Esophagus (tissue), 2 donors: ENCODE results near the gene DNER. TPM values are rescaled to one million over a fixed set of nuclear protein-coding genes. Genes with fewer than 3 reads are reported as not detected.
"Not testable (repeated sequence)": the region's sequence is repeated elsewhere in the genome, so short reads cannot be mapped to it uniquely, and the experiment has no call there.

ENCODE experiments used
- H3K27ac ChIP-seq, 2 donors: one replicate each; pipeline ENCODE4 v1.5.1; 2013; ENCODE audit warnings: low read depth in 2 of 2, mild to moderate bottlenecking in 2 of 2, inconsistent platforms in 1 of 2, low read length in 1 of 2, moderate library complexity in 1 of 2
- H3K27me3 ChIP-seq, 2 donors: one replicate each; pipeline ENCODE4 v1.6.1; 2013; ENCODE audit warnings: low read length in 2 of 2, control low read depth in 1 of 2, mild to moderate bottlenecking in 1 of 2; ENCODE audit not compliant: insufficient read depth in 2 of 2, control insufficient read depth in 1 of 2
- H3K36me3 ChIP-seq, 2 donors: one replicate each; pipeline ENCODE4 v1.6.1; 2013; ENCODE audit warnings: low read length in 1 of 2; ENCODE audit not compliant: control insufficient read depth in 2 of 2, insufficient read depth in 2 of 2
- H3K4me1 ChIP-seq, 2 donors: one replicate each; pipeline ENCODE4 v1.6.1; 2013; ENCODE audit warnings: low read length in 1 of 2; ENCODE audit not compliant: control insufficient read depth in 2 of 2, insufficient read depth in 2 of 2
- H3K4me3 ChIP-seq, 2 donors: one replicate each; pipeline ENCODE4 v1.5.1; 2013; ENCODE audit warnings: low read length in 2 of 2, mild to moderate bottlenecking in 2 of 2, low read depth in 1 of 2, moderate library complexity in 1 of 2
- H3K9me3 ChIP-seq, 2 donors: one replicate each; pipeline ENCODE4 v1.6.1; 2013; ENCODE audit warnings: mild to moderate bottlenecking in 2 of 2, low read depth in 1 of 2, low read length in 1 of 2, moderate library complexity in 1 of 2; ENCODE audit not compliant: control insufficient read depth in 2 of 2, insufficient read depth in 1 of 2
- WGBS, 2 donors: extraction: QIAGEN DNeasy Blood & Tissue Kit; methylation state at CpG; one replicate each; pipeline ENCODE4 v1.1.7; 2013; 5-methylcytosine and 5-hydroxymethylcytosine counted together
- polyA plus RNA-seq, 2 donors: library from polyadenylated mRNA; stranded (reverse); fragments of 200-250 nt; gene quantifications; one replicate each; pipeline ENCODE4 v1.2.3, GENCODE V29; 2013
- donor health status: healthy with polysubstance abuse.
- donor health status: Bipolar disorder and iron deficiency.

DNER gene
- polyA plus RNA-seq, 2 donors: 0.24 to 0.29 TPM

GRCh38 chr2:229701062-229701461 is 13.3 kb downstream of the DNER start:
- 83 to 87% methylated on average over 2 of the region's 2 CpGs for WGBS, 2 donors
- H3K27me3 ChIP-seq: no peaks in the 10 kb centered on the region

GRCh38 chr2:229695961-229696360 is 18.4 kb downstream of the DNER start:
- Histone ChIP-seq H3K36me3 (no peaks in the 10 kb centered on the region), H3K9me3 (no peaks in the 10 kb centered on the region), H3K27ac (no peak overlapping the region), H3K27me3 (no peaks in the 10 kb centered on the region), H3K4me1 (no peaks in the 10 kb centered on the region), H3K4me3 (no peak overlapping the region)
- 91 to 94% methylated on average over 2 of the region's 2 CpGs for WGBS, 2 donors

More at GRCh38 chr2:229701062-229701461, 13.3 kb downstream of the DNER start:
- Histone ChIP-seq H3K4me1 (no peaks in the 10 kb centered on the region), H3K4me3 (no peak overlapping the region), H3K9me3 (no peaks in the 10 kb centered on the region), H3K27ac (no peak overlapping the region), H3K36me3 (no peaks in the 10 kb centered on the region)

GRCh38 chr2:229693845-229694244 is 20.5 kb downstream of the DNER start:
- not testable (repeated sequence) for H3K4me1 ChIP-seq, H3K36me3 ChIP-seq, H3K9me3 ChIP-seq, H3K4me3 ChIP-seq, H3K27me3 ChIP-seq, H3K27ac ChIP-seq
- 50 to 79% methylated on average over 1 of the region's 1 CpG for WGBS, 2 donors

GRCh38 chr2:229691631-229692030 is 22.7 kb downstream of the DNER start:
- H3K36me3 ChIP-seq: no peaks in the 10 kb centered on the region
- no peaks in the 10 kb centered on the region for H3K4me1 ChIP-seq
- H3K4me3 ChIP-seq: no peak overlapping the region
- no peaks in the 10 kb centered on the region for H3K9me3 ChIP-seq
- no peak overlapping the region for H3K27ac ChIP-seq
- H3K27me3 ChIP-seq: no peaks in the 10 kb centered on the region
- WGBS, 2 donors: 81 to 87% methylated on average over 2 of the region's 2 CpGs

GRCh38 chr2:229689307-229689839 is 25.0 kb downstream of the DNER start:
- Histone ChIP-seq H3K4me3 (no peak overlapping the region), H3K9me3 (no peaks in the 10 kb centered on the region), H3K27me3 (no peaks in the 10 kb centered on the region), H3K27ac (no peak overlapping the region), H3K4me1 (no peaks in the 10 kb centered on the region), H3K36me3 (no peaks in the 10 kb centered on the region)
- 48 to 52% methylated on average over 2 of the region's 2 CpGs for WGBS, 2 donors

GRCh38 chr2:229688141-229688540 is 26.2 kb downstream of the DNER start:
- 66 to 83% methylated on average over 7 of the region's 7 CpGs for WGBS, 2 donors
- H3K27me3 ChIP-seq: no peaks in the 10 kb centered on the region
- H3K36me3 ChIP-seq: no peaks in the 10 kb centered on the region
- H3K4me3 ChIP-seq: no peak overlapping the region
- H3K4me1 ChIP-seq: no peaks in the 10 kb centered on the region
- H3K9me3 ChIP-seq: no peaks in the 10 kb centered on the region
- no peak overlapping the region for H3K27ac ChIP-seq

- H3K27ac ChIP-seq: no peak overlapping the region
- H3K36me3 ChIP-seq: no peaks in the 10 kb centered on the region
- no peaks in the 10 kb centered on the region for H3K4me1 ChIP-seq
- H3K4me3 ChIP-seq: no peak overlapping the region
- WGBS, 2 donors: 80 to 83% methylated on average over 6 of the region's 6 CpGs
- no peaks in the 10 kb centered on the region for H3K27me3 ChIP-seq
- no peaks in the 10 kb centered on the region for H3K9me3 ChIP-seq
Observed at GRCh38 chr2:229686122-229686919, 28.0 kb downstream of the DNER start.

- no peaks in the 10 kb centered on the region for H3K36me3 ChIP-seq
- H3K27me3 ChIP-seq: no peaks in the 10 kb centered on the region
- no peak overlapping the region for H3K27ac ChIP-seq
- H3K9me3 ChIP-seq: no peaks in the 10 kb centered on the region
- WGBS, 2 donors: 76 to 80% methylated on average over 6 of the region's 6 CpGs
- H3K4me1 ChIP-seq: no peaks in the 10 kb centered on the region
- H3K4me3 ChIP-seq: no peak overlapping the region
Observed at GRCh38 chr2:229684942-229685562, 29.3 kb downstream of the DNER start.

- no peak overlapping the region for H3K27ac ChIP-seq
- no peak overlapping the region for H3K4me3 ChIP-seq
- WGBS, 2 donors: 79 to 83% methylated on average over 4 of the region's 4 CpGs
- no peaks in the 10 kb centered on the region for H3K27me3 ChIP-seq
- H3K4me1 ChIP-seq: no peaks in the 10 kb centered on the region
- H3K36me3 ChIP-seq: no peaks in the 10 kb centered on the region
- H3K9me3 ChIP-seq: no peaks in the 10 kb centered on the region
Observed at GRCh38 chr2:229679393-229680125, 34.8 kb downstream of the DNER start.
